ENCODE results near the gene CHSY1. TPM values are rescaled to one million over a fixed set of nuclear protein-coding genes. Genes with fewer than 3 reads are reported as not detected.

Gene CHSY1
- total RNA-seq, 1 donor from 2014 or later: 23.3 TPM

DNA sequence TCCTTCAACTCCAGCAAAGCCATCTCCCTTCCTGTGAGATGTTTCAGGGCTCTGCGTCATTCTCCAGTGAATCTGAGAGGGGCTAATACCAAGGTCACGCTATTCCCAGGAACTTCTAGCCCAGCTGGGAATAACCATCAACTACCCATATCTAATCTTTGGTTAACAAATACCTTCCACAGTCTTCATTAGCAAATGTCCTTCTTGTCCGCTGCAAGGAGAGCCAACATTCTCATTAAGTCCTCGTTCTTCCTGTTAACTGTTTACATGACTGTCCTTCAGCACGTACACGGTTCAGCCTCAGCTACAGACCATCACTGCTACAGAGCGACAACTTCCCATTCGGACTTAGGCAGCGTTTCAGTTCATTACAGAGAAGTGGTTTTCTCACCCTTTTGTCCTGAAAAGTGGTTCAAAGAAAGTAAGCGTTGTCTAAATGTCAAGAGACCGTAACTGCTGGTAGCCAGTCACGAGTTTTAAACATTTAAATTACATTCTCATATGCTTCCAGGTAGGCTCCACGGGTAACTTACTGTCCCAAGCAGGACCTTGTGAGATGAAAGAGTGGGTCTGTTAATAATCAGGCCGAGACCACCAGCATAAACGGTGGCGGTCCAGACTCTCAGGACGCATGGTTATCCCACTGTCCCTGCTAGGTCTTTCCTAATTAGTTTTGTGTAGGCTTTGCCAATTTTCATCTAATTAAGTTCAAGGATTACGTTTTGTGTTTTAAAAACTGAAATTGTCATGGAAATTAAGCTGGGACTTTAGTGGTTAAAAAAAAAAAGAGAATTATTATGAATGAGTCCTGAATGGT is 63.8 kb downstream of the CHSY1 start:
- TF ChIP-seq EZH2phosphoT487 (IDR thresholded peaks at IDR 0.05): no peak
- TF ChIP-seq, protein P1, sequence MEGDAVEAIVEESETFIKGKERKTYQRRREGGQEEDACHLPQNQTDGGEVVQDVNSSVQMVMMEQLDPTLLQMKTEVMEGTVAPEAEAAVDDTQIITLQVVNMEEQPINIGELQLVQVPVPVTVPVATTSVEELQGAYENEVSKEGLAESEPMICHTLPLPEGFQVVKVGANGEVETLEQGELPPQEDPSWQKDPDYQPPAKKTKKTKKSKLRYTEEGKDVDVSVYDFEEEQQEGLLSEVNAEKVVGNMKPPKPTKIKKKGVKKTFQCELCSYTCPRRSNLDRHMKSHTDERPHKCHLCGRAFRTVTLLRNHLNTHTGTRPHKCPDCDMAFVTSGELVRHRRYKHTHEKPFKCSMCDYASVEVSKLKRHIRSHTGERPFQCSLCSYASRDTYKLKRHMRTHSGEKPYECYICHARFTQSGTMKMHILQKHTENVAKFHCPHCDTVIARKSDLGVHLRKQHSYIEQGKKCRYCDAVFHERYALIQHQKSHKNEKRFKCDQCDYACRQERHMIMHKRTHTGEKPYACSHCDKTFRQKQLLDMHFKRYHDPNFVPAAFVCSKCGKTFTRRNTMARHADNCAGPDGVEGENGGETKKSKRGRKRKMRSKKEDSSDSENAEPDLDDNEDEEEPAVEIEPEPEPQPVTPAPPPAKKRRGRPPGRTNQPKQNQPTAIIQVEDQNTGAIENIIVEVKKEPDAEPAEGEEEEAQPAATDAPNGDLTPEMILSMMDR (IDR thresholded peaks at IDR 0.05): no peak
- TF ChIP-seq EZH2 (IDR thresholded peaks at IDR 0.05): no peak
- H3F3A ChIP-seq (ENCODE audit: low read depth): no peaks in the 10 kb centered on the region
- H4K20me1 ChIP-seq (ENCODE audit: low read depth): peaks cover 56% of the 10 kb centered on the region
- Mint-ChIP-seq H3K4me3 (no peak overlapping the region), H3K36me3 (peaks cover 22% of the 10 kb centered on the region), H3K4me1 (peaks cover 41% of the 10 kb centered on the region), H3K27ac (no peak overlapping the region), H3K9me3 (peaks cover 3% of the 10 kb centered on the region), H3K27me3 (ENCODE audit: insufficient read depth, low read depth) (no peaks in the 10 kb centered on the region)
- no peak for DNase-seq (ENCODE audit: low spot score)
- H3K79me2 ChIP-seq (ENCODE audit: low read depth): peaks cover 96% of the 10 kb centered on the region
- H3K9ac ChIP-seq: no peak overlapping the region
- H3K9me3 ChIP-seq (ENCODE audit: low read depth): no peaks in the 10 kb centered on the region
- H3K4me1 ChIP-seq: peaks cover 17% of the 10 kb centered on the region
- no peaks in the 10 kb centered on the region for H3K27me3 ChIP-seq
- H3K36me3 ChIP-seq: no peaks in the 10 kb centered on the region
- H2AFZ ChIP-seq (replicated peaks): no peak overlapping the region
- H3K27ac ChIP-seq: no peak overlapping the region
- H3K4me3 ChIP-seq: no peak overlapping the region
- H3K4me2 ChIP-seq: no peak overlapping the region

DNA sequence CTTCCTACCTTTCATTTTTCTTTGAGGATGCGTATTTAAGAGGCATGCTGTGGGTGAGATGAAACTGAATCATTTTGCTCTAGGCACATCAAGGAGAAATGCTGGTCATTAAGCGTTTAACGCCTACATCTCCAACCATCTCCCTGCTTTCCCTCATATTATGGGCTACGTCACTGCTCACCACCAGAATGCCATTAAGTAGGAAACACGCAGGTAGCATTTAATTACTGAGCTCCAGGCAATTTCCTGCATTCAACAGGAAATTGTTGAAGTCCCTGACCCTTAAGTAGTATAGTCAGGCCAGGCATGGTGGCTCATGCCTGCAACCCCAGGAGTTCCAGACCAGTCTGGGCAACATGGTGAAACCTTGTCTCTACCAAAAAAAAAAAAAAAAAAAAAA is 66.1 kb downstream of the CHSY1 start:
- H4K20me1 ChIP-seq (ENCODE audit: low read depth): peaks cover 34% of the 10 kb centered on the region
- H3K36me3 Mint-ChIP-seq: peaks cover 43% of the 10 kb centered on the region
- no peak overlapping the region for H3K27ac ChIP-seq
- no peaks in the 10 kb centered on the region for H3F3A ChIP-seq (ENCODE audit: low read depth)
- no peak overlapping the region for H3K4me3 ChIP-seq
- no peaks in the 10 kb centered on the region for H3K27me3 ChIP-seq
- no peak for DNase-seq (ENCODE audit: low spot score)
- peaks cover 90% of the 10 kb centered on the region for H3K79me2 ChIP-seq (ENCODE audit: low read depth)
- H3K4me1 ChIP-seq: peaks cover 12% of the 10 kb centered on the region
- H3K36me3 ChIP-seq: no peaks in the 10 kb centered on the region
- H3K27me3 Mint-ChIP-seq (ENCODE audit: insufficient read depth, low read depth): no peaks in the 10 kb centered on the region
- H3K27ac Mint-ChIP-seq: no peak overlapping the region
- no peak overlapping the region for H3K9ac ChIP-seq
- no peak overlapping the region for H3K4me3 Mint-ChIP-seq
- H3K9me3 ChIP-seq (ENCODE audit: low read depth): no peaks in the 10 kb centered on the region
- H2AFZ ChIP-seq (replicated peaks): no peak overlapping the region
- peaks cover 3% of the 10 kb centered on the region for H3K9me3 Mint-ChIP-seq
- H3K4me2 ChIP-seq: no peak overlapping the region
- peaks cover 25% of the 10 kb centered on the region for H3K4me1 Mint-ChIP-seq
- TF ChIP-seq EZH2 (IDR thresholded peaks at IDR 0.05): no peak
- TF ChIP-seq, protein P1 (IDR thresholded peaks at IDR 0.05): no peak
- TF ChIP-seq EZH2phosphoT487 (IDR thresholded peaks at IDR 0.05): no peak

DNA sequence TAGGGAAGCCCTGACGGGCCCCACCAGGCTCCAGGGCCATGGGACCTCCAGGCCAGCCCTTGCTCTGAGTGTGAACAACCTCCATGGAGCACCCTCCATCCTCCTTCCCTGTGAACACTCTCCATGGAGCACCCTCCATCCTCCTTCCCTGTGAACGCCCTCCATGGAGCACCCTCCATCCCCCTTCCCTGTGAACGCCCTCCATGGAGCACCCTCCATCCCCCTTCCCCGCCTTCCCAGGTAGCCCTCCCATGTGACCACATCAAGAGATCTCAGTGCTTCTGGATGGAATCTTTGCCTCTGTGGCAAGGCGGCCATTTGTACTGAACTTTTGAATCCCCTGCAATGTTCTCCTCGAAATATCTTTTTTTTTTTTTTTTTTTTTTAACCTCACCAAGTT is 66.5 kb downstream of the CHSY1 start:
- no peak for TF ChIP-seq EZH2 (IDR thresholded peaks at IDR 0.05)
- TF ChIP-seq, protein P1 (IDR thresholded peaks at IDR 0.05): no peak
- TF ChIP-seq EZH2phosphoT487 (IDR thresholded peaks at IDR 0.05): no peak
- peaks cover 3% of the 10 kb centered on the region for H3K9me3 Mint-ChIP-seq
- Histone ChIP-seq H2AFZ (replicated peaks) (no peak overlapping the region), H3K27ac (no peak overlapping the region), H3K27me3 (no peaks in the 10 kb centered on the region), H3K4me2 (no peak overlapping the region), H3K79me2 (ENCODE audit: low read depth) (peaks cover 85% of the 10 kb centered on the region), H3K4me1 (peaks cover 8% of the 10 kb centered on the region), H3K36me3 (no peaks in the 10 kb centered on the region), H3K4me3 (no peak overlapping the region), H3K9me3 (ENCODE audit: low read depth) (no peaks in the 10 kb centered on the region), H3F3A (ENCODE audit: low read depth) (no peaks in the 10 kb centered on the region), H3K9ac (no peak overlapping the region), H4K20me1 (ENCODE audit: low read depth) (peaks cover 30% of the 10 kb centered on the region)
- H3K4me3 Mint-ChIP-seq: no peak overlapping the region
- no peak overlapping the region for H3K27ac Mint-ChIP-seq
- H3K27me3 Mint-ChIP-seq (ENCODE audit: insufficient read depth, low read depth): no peaks in the 10 kb centered on the region
- peaks cover 47% of the 10 kb centered on the region for H3K36me3 Mint-ChIP-seq
- peaks cover 20% of the 10 kb centered on the region for H3K4me1 Mint-ChIP-seq
- no peak for DNase-seq (ENCODE audit: low spot score)

All from neural progenitor cell (in vitro differentiated cells).